GM18867 (cell line): ENCODE results near the gene SRI.

ENCODE experiments used
- ATAC-seq: cut with Tn5 transposase; IDR thresholded peaks from one replicate; pipeline ENCODE4 v1.9.1; 2021; ENCODE audit warnings: mild to moderate bottlenecking, moderate library complexity; ENCODE audit not compliant: unreplicated experiment

The SRI gene

DNA sequence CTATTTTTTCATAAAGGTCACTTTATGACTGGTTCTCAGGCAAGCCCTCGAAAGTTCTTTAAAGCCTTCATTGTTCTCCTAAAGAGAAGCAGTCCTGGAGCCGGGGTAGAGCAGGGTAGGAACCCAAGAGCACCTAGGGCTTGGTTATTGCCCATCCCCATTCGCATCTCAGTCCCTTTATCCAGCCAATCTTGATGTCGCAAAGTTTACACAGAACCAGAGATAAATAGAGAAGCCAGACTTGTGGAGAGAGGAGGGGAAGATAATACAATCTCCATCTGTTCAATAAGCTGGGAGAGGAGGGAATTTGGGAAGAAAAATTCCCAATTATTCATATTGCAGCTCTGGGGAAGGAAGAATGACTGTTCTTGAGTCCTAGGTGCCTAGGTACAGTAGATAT lies 6.4 kb upstream of the SRI start:
- no peak for ATAC-seq

DNA sequence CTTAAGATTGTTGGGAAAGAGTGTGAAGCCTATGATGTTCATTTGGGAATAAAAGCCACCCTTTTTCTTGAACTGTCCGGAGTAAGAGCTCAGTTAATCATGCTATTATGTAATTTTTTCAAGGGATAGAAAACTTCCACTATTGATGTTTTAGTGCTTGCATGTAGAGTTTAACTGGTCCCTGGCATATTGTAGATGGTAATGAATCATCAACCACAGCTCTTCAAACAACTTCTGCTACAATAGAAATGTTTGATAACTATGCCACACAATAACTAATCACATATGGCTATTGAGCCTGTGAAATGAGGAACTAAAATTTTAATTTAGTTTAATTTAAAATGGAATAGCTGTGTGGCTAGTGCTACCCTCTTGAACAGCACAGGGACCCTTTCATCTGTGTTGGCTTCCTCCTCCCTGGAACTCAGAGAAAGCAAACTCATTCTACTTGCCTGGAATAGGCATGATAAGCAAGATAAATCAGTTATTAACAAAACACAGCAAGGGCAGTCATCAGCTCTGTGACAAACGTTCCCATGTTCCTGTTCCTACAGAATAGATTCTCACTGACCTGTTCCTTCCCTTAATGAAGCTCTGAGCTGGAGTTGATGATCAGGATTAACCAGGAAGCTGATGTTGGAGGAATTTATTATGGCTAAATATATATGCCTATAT lies 4.9 kb upstream of the SRI start:
- ATAC-seq, result no peak

DNA sequence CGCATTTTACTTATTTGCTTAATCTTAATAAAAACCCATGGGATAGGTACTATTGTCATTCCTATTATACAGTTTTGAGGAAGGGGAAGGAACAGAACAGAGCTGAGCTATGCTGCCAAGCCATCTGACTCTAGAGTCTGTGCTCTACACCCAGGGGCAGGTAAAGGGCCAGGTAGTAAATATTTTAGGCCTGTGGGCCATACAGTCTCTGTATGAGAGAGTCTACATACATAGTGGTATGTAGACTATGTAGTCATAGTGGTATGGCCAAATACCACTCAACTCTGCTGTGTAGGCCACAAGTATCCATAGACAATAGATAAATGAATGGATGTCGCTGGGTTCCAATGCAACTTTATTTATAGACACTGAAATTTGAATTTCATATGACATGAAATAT lies 3.4 kb upstream of the SRI start:
- no peak for ATAC-seq

DNA sequence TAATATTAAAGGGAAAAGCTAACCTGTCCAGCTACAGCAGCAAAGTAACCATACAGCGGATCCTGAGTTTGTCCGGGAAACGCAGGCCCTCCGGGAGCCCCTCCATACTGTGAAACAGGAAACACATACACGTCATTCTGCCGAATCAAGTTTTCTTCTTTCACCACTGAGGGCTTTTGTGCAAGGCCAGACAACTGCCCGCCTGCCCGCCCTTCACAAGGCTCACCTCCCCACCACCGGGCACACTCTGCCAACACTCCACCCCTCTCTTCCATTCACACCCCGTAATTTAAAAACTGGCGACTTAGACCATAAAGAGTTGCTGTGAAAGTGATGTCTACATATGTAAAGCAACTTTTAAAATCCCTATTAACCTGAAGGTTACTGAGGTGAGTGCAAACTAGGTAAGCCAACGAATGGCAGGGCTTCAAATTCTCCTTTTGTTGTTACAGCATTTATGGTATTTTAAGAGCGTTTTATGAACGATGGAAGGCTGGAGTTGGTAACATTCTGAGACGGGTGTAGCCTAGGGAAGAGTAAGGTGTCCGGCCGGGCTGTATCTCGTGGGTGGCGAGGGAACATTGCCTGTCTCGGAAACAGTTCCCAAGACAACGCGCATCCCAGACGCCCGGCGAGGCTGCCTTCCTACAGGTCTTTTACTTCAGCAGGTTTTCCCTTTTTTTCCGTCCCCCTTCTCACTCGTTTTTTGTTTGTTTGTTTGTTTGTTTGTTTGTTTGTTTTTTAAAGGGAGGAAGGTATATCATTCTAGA lies 817 bp downstream of the SRI start:
- peak; percentile 32 for ATAC-seq

DNA sequence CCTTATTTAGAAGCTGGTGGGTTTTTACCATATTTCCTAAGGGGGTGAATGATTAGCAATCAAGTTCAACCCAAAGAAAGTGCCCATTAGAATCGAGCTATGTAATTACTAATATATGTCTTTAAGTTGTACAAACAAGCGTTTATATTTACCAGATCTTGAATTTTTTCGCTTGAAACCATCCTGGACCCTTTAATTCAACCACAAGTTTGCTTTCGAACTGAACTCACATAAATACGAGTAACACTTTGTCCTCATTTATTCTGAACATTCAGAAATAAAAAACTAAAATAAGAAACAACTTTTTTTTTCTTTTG lies 1.5 kb downstream of the SRI start:
- no peak for ATAC-seq

DNA sequence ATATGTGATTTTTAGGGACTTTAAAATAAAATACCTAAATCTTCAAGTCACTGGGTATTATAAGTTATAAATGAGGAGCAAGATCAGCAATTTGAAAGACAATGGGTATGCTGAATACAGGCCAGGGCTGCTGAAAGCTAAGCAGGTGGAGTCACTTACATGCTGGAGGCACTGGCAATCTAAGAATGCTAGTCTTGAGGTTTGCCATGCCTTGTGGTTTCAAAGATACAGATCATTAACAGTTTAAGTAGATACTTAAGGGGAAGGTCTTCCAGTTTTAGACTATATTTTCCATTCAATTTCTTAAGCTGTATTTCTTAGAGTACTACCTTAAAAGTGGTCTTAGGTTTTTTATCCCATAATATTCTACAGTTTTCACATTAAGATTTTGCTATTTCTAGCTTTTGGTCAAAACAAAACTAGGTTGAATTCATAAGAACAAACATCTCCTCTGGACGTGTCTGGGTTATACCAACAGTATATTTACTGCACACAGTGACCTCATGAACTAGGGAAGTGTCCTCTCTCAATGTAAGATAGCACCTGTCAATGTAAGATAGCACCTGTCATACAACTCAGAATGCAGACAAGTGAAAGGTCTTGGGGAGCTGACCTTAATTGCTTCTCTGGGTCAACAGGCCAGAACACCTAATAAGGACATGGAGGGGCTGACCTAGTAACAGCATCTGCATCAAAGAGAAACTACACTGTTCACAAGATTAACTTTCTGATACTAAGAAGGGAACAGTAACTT lies 2.0 kb downstream of the SRI start:
- peak; percentile 77 for ATAC-seq

DNA sequence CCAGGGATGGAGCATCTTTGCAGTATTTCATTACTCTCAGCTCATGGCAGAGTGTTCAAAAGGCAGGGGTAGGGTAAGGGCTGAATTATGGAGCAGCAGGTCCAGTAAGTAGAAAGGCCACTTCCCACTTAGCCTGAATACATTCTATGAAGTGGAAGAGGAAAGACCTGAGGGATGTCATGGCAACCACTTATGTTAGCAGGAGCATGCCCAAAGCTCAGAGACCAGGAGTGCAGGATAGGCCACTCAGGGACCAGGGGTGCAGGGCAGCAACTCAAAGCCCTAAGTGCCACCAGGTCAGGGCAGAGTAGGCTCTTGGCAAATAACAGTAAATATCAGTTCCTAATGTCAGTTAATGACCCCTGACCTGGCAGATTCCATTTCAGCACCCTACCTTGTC lies 3.6 kb downstream of the SRI start:
- no peak for ATAC-seq

DNA sequence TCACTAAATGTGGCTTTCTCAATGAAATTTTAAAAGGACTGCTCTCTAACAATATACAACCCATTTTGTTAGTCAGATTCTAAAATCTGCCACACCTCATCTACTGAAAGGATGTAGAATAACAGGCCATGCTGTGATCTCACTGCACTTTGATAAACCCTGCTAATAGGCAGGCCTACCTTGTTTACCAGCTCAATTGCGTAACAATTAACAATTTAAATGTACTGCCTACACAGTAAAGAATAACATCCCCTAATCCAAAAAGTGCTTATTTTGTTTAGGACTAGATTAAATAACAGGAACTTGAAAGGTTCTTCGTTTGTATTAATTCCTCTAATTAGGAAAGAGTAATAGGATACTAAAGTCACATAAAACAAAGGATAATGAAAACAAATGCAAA lies 4.5 kb downstream of the SRI start:
- ATAC-seq, result no peak

DNA sequence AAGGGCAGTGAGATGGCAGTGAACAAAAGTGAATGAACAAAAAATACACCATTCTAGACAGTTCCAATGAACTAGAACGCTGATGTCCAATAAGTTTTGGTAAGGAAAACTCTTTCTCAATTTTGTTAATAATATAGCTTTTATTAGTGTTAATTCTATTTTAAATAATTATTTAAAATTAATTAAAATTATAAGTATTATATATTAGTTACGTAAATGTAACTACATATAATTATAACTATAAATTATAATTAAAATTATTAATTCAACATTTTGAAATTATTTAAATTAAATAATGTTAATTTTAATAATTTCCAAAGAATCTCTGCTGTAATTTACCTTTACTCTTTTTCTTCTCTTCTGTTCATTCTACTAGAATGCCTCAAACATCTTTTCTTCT lies 5.4 kb downstream of the SRI start:
- no peak for ATAC-seq

DNA sequence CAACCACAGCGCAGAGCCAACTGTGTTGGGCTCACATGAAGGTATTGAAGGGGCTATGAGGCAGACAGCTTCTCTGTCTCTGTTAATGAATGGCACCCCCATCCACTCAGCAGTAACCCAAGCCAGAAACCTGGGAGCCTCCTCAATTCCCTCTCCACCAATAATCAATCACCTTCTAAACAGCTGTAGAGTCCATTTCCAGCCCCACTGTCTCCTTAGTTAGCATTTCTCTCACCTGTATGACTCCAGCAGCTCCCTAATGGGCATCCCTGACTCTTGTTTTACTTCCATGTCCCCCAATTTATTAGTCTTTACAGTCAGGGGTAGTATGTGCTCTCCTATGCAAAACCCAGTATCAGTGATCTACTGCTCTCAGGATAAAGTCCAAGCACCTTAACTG lies 6.9 kb downstream of the SRI start:
- no peak for ATAC-seq

DNA sequence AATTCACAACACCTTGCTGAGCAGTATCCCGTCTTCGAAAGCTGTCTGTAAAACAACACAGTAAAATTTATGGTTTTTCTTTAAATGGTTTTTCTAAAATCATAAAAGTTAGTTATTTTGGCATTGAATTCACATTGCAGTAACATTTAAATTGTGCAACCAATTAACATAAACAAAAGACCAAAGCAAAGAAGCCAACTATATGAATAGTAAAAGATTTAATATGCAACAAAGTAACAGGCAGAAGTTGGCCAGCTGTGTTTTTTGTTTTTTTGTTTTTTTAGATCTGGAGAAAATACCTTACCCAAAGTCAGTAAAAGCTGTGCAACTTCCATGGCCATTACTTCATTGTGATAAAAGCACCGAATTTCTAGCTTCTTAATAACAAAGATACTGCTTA lies 11.3 kb downstream of the SRI start:
- no peak for ATAC-seq

DNA sequence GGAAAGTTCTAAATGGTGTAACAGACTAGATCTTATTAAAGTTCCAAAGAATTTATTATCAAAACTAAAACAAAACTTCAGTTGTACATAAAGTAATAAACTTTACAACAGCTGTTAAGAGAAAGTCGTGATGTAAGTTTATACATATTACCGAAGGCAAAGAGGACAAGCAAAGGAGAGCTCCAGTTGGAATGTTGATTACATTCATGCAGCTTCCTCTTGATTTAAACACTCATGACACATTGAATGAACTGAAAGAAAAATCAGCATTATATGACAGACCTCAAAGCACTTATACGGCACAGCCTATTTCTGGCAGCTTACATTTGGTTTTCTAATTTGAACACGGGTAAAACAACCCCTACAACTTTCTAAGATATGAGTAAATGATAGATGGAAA lies 13.6 kb downstream of the SRI start:
- no peak for ATAC-seq

DNA sequence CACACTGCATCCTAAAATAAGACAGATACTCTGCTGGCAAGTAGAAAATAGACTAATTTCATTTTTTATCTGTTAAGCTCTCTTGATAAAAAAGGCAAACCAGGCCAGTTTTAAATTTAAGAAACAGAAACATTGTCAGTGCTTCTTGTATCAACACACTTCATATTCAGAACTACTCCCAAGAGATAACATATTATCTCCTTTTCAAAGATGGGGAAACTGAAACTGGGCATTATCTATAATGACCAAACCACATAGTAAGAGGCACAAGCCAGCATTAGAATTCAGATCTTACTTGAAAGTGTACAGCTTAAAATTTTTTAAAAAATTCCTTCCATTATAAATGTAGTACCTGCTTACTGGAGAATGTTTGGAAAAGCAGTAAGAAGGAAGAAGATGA lies 14.7 kb downstream of the SRI start:
- no peak for ATAC-seq

DNA sequence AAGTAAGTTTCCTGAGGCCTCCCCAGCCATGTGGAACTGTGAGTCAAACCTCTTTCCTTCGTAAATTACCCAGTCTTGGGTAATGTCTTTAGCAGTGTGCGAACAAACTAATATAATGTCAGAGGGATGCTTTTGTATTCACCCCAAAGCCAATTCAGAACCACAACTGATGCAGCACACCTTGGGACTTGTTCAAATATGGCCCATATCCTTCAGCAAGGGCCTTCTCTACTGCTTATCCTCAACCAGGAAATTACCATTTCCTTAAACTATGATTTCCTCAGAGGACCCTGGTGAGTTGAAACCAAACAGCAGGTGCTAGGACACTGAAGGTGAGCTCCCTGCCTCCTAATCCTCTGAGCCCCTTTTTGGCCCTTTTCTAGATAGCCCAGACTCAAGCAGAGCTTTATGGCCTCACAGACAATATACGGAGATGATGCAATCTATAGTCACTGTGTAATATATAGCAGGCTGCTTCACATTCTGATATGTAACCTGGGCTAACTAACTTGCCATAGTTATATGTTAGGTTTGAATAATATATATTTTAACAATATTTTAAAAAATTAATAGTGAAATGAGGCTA lies 15.2 kb downstream of the SRI start:
- no peak for ATAC-seq

DNA sequence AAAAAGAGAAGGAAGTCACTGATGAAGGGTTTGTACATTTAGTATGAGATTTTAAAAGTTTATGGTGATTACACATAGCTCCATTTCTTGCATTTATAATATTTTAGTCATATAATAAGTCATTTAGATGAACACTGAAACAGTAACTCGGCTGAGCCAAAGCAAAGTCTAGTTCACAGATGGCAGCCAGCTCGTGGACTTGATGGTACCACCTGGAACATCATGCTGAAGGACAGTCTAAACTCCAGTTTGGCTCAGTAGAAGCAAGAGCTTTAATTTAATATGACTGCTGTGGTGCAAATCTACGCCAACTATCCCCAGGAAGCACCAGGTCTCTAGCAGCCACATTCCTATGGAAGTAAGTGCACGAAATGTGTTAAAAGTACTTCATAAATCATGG lies 16.4 kb downstream of the SRI start:
- no peak for ATAC-seq

DNA sequence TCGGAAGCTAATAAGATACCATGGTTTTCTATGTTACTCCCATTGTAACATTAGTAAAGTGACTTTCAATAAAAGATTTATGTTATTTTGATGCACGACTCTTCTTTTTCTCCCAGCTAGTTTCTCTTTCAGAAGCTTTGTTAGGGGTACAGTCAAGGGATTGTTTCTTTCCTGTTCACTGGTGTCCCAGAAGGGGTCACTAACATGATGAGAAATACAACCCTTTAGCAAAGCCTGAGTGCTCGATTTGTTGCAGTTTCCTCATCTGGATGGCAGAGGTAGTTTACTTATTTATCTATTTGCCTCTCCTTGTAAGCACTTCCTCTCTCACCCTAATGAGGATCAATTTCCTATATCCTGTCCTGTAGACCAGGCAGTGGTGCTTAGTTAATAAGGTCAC lies 17.0 kb downstream of the SRI start:
- ATAC-seq, result peak; percentile 49

DNA sequence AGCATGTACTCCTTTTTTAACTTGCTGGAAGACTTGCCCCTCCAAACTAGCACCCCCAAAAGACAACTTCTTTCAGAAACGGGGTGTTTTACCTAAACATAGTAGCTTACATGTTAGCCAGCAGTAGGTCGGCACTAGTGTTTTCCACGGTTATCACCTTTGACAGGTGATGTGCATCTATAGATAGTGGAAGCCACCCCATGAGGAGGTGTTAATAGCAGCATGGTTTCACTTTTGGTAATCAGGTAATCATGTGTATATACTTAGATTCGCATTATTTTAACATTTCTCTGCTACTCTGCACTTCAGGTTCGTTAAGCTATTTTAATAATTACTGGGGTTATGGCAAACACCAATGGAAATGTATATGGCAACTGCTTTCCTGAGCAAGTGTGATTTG lies 17.6 kb downstream of the SRI start:
- peak; percentile 83 for ATAC-seq

DNA sequence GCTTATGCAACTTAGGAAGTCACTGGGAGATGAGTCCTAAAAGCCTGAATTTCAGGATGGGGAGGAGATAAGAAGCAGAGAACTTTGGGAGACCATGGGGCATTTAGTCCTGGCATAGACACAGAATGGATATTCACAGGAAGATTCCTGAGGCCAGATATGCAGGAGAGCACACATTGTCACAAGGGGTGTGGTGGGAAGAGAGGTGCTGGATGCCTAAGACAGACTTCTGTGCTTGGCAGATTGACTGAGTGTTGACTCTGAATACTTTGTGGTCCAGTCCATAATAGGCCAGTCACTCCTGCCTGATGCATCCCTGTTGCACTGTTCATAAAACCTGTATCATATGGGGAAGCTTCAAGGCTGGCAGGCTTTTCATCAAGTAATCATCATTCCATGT lies 18.5 kb downstream of the SRI start:
- ATAC-seq, result no peak

DNA sequence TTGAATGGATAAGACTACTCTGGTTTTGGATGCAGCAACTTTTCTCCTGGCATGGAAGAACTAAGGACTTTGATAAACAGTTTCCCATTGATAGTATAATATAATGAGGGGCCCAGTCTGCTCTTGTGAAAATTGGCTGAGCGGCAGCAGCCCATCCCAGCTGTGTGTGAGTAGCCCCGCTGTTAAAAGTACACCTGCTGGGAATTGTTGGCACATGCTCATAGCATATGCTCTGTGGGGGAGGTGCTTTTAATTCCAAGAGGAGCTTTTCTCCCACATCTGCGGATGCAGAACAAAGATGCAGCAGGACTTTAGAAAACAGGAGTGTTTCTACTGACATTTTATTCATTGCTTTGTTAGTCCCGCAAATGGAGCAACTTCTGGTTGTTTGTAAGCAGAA lies 19.0 kb downstream of the SRI start:
- no peak for ATAC-seq

DNA sequence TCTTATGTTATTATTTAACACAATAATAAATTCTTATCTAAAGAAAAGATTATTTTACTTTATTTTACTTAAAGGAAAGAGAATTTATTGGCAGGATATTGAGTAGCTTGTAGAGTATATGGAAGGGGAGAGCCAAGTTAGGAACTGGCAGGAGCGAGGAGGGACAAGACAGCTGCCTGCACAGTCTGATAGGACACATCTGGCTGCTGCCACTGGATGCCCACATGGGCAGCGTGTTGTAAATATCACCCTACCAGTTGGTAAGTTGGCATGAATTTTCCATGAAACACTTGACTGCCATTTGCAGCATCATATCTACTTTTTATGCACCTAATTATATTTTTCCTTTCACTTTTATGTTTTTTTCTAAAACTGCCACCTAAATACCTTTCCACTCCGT lies 19.6 kb downstream of the SRI start:
- no peak for ATAC-seq

DNA sequence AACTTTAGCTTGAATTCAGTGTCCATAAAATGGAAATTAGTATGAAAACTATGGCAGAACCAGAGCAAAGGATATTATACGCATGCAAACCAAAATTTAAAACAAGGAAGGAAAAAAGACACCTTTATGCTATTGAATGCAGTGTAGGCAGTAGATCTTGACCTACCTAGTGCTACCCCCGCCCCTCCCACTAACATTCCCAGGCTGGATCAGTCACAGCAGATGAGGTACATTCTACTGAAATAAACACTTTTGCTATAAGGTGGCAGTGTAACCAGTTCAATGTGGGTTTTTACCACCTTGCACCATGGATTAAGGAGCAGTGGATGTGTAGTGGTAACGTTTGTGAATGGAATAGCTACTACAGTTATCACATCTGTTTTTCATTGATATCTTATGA lies 27.9 kb downstream of the SRI start:
- no peak for ATAC-seq

DNA sequence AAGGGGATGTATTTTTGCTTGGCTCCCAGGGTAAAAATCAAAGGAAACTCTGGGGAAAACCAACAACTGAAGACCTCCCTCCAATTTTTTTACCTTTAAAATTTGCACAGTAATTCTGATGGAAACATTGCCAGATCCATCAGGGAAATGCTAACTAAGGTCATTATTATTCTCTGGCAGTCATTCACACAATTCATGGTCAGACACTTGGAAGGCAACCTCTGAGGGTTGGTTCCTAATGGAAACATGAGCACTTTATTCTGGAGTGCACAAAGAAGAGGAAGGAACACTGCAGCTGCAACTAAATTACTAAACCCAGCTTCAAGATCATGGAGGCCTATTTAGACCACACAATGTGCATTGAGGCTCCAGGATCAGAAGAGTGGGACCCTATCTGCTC lies 34.2 kb downstream of the SRI start:
- ATAC-seq, result no peak
